ENCODE results near the gene HDAC9. TPM values are rescaled to one million over a fixed set of nuclear protein-coding genes. Genes with fewer than 3 reads are reported as not detected.
A peak's percentile ranks its signal among the peaks of the same experiment; 100 is the strongest.

The HDAC9 gene
- total RNA-seq, 1 experiment from 2014 or later = 7.7 TPM

- Histone ChIP-seq H3K9ac (ENCODE audit: extremely low read depth, insufficient read length, low read length) (no peak overlapping the region), H2AK5ac (ENCODE audit: insufficient read length, low read length) (no peak overlapping the region), H4K20me1 (ENCODE audit: control insufficient read depth, insufficient read depth, insufficient read length) (no peaks in the 10 kb centered on the region), H3K18ac (ENCODE audit: insufficient read length, low read depth, low read length) (no peak overlapping the region), H4K91ac (ENCODE audit: insufficient read length, low read depth, low read length) (no peak overlapping the region), H3K27me3 (ENCODE audit: insufficient read depth, low read length) (no peaks in the 10 kb centered on the region), H3T11ph (ENCODE audit: low read length) (no peak overlapping the region), H3K4me1 (ENCODE audit: insufficient read depth, low read length) (peaks cover 2% of the 10 kb centered on the region; the same call in 1 of the 2 replicates), H3K27ac (ENCODE audit: insufficient read length, low read depth, low read length) (no peak overlapping the region), H2BK120ac (ENCODE audit: low read depth, low read length, poor library complexity, severe bottlenecking) (no peak overlapping the region), H3K23me2 (ENCODE audit: insufficient read length, low read depth, low read length, poor library complexity, severe bottlenecking) (no peaks in the 10 kb centered on the region), H3K79me1 (ENCODE audit: insufficient read depth, low read depth, low read length, poor library complexity, severe bottlenecking) (no peaks in the 10 kb centered on the region), H3K4ac (ENCODE audit: low read depth, low read length) (no peak overlapping the region), H3K14ac (ENCODE audit: insufficient read depth, low read length) (no peak overlapping the region), H3K56ac (ENCODE audit: insufficient read length, low read depth, low read length) (no peak overlapping the region), H2AFZ (ENCODE audit: low read length) (no peak overlapping the region), H4K8ac (replicated peaks; ENCODE audit: insufficient read length, low read depth, low read length) (no peak overlapping the region), H2BK12ac (ENCODE audit: insufficient read length, low read depth, low read length) (no peak overlapping the region), H2BK20ac (ENCODE audit: low read depth, low read length, poor library complexity, severe bottlenecking) (no peak overlapping the region), H3K23ac (ENCODE audit: insufficient read length, low read depth, low read length) (no peak overlapping the region), H4K5ac (ENCODE audit: insufficient read length, low read depth, low read length) (no peak overlapping the region), H2BK15ac (ENCODE audit: low read depth, low read length) (no peak overlapping the region), H3K79me2 (ENCODE audit: insufficient read depth, low read length) (no peaks in the 10 kb centered on the region), H3K9me3 (ENCODE audit: control insufficient read depth, low read depth, low read length) (no peaks in the 10 kb centered on the region), H2BK5ac (ENCODE audit: insufficient read length, low read length) (no peak overlapping the region), H3K4me2 (ENCODE audit: insufficient read depth, insufficient read length, low read length) (no peak overlapping the region)
- H3K4me3 Mint-ChIP-seq = no peak overlapping the region
- H3K36me3 Mint-ChIP-seq (ENCODE audit: insufficient read depth in 1 of 3, low read depth in 3 of 3) = no peaks in the 10 kb centered on the region
- no peak for DNase-seq
- WGBS (ENCODE audit: extremely low coverage, insufficient read length, low lambda C conversion rate) = no CpG with 5 or more reads among the region's 4 CpGs
- H3K27ac Mint-ChIP-seq = peak overlapping the region in 1 of 3 experiments; percentile 73; a peak in 1 of 7 replicates
- H3K4me1 Mint-ChIP-seq = peaks cover 15 to 16% of the 10 kb centered on the region in 2 experiments
- H3K27me3 Mint-ChIP-seq (ENCODE audit: low read depth) = no peaks in the 10 kb centered on the region
- no peak for TF ChIP-seq CTCF (conservative IDR thresholded peaks at IDR 0.05)
- H3K9me3 Mint-ChIP-seq = peaks cover 0 to 2% of the 10 kb centered on the region in 2 experiments; a peak in 1 of 5 replicates
These were observed 49.5 kb upstream of the HDAC9 start for GRCh38 chr7:18445916-18446520.

Measured in H9 (cell line).